ENCODE measurements around the gene GNA14. TPM values are rescaled to one million over a fixed set of nuclear protein-coding genes. Genes with fewer than 3 reads are reported as not detected.

The GNA14 gene
- total and polyA plus RNA-seq, 7 donors: 0.31 to 1.1 (median 0.47) TPM

GRCh38 chr9:77391834-77392233 lies 256.3 kb downstream of the GNA14 start:
- intact Hi-C loops (cut with DNase I): no loop called here
- no peak for TF ChIP-seq CTCF (IDR thresholded peaks at IDR 0.05)
- ATAC-seq (no peak), DNase-seq (no peak)
- 93 to 94% (median 94%) methylated on average over 3 of the region's 3 CpGs for WGBS, 3 donors
- Histone ChIP-seq H3K27ac (no peak overlapping the region), H3K27me3 (ENCODE audit: insufficient read depth in 3 of 3, low read length in 2 of 3) (no peaks in the 10 kb centered on the region), H3K9me3 (no peaks in the 10 kb centered on the region), H3K36me3 (ENCODE audit: insufficient read depth in 1 of 2, low read depth in 1 of 2) (peaks cover 0 to 12% of the 10 kb centered on the region in 2 donors), H3K4me1 (no peaks in the 10 kb centered on the region), H3K4me3 (no peak overlapping the region)

- intact Hi-C loops (cut with DNase I): no loop called here
- Histone ChIP-seq H3K36me3 (ENCODE audit: insufficient read depth in 1 of 2, low read depth in 1 of 2) (peaks cover 0 to 37% of the 10 kb centered on the region in 2 donors), H3K4me3 (no peak overlapping the region), H3K27ac (no peak overlapping the region), H3K4me1 (no peaks in the 10 kb centered on the region), H3K27me3 (ENCODE audit: insufficient read depth in 3 of 3, low read length in 2 of 3) (no peaks in the 10 kb centered on the region), H3K9me3 (no peaks in the 10 kb centered on the region)
- no peak for DNase-seq
- no peak for ATAC-seq
- 40 to 48% (median 43%) methylated on average over 1 of the region's 1 CpG for WGBS, 3 donors
- TF ChIP-seq CTCF (IDR thresholded peaks at IDR 0.05): no peak
Measured at GRCh38 chr9:77386187-77386586, 261.9 kb downstream of the GNA14 start.

GRCh38 chr9:77384406-77384805 lies 263.7 kb downstream of the GNA14 start:
- no peak for TF ChIP-seq CTCF (IDR thresholded peaks at IDR 0.05)
- H3K27me3 ChIP-seq (ENCODE audit: insufficient read depth in 3 of 3, low read length in 2 of 3): no peaks in the 10 kb centered on the region
- ATAC-seq (no peak), DNase-seq (no peak)
- H3K36me3 ChIP-seq (ENCODE audit: insufficient read depth in 1 of 2, low read depth in 1 of 2): peaks cover 0 to 28% of the 10 kb centered on the region in 2 donors
- no peak overlapping the region for H3K27ac ChIP-seq
- H3K4me1 ChIP-seq: no peaks in the 10 kb centered on the region
- no peak overlapping the region for H3K4me3 ChIP-seq
- H3K9me3 ChIP-seq: no peaks in the 10 kb centered on the region
- intact Hi-C loops (cut with DNase I): no loop called here

- DNase-seq (no peak), ATAC-seq (no peak)
- Histone ChIP-seq H3K4me1 (no peaks in the 10 kb centered on the region), H3K4me3 (no peak overlapping the region), H3K36me3 (ENCODE audit: insufficient read depth in 1 of 2, low read depth in 1 of 2) (peaks cover 3 to 7% of the 10 kb centered on the region in 2 donors), H3K9me3 (no peaks in the 10 kb centered on the region), H3K27me3 (ENCODE audit: insufficient read depth in 3 of 3, low read length in 2 of 3) (no peaks in the 10 kb centered on the region), H3K27ac (no peak overlapping the region)
- TF ChIP-seq CTCF (IDR thresholded peaks at IDR 0.05): no peak
- intact Hi-C loops (cut with DNase I): loop anchor here in 1 of 2 donors (5.0 kb wide), 1 partner anchor 54 kb away; no protein-coding TSS in a partner anchor
- WGBS, 3 donors: 91 to 93% (median 92%) methylated on average over 6 of the region's 6 CpGs
Measured at GRCh38 chr9:77375956-77376532, 272.1 kb downstream of the GNA14 start.

DNA sequence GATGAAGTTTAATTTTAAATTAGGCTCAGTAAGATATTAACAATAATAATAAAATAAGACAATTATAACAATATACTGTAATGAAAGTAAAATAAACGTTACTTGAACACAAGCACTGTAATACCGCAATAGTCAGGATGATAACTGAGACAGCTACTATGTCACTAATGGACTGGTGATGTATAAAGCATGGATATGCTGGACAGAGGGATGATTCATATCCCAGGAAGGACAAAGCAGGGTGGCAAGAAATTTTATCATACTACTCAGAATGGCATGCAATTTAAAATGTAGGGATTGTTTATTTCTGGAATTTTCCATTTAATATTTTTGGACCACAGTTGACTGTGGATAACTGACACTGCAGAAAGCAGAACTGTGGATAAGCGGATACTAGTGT lies 273.9 kb downstream of the GNA14 start:
- no peaks in the 10 kb centered on the region for H3K27me3 ChIP-seq (ENCODE audit: insufficient read depth in 3 of 3, low read length in 2 of 3)
- no peak for ATAC-seq

More for the DNA sequence above, 273.9 kb downstream of the GNA14 start:
- peaks cover 3 to 25% of the 10 kb centered on the region in 2 donors for H3K36me3 ChIP-seq (ENCODE audit: insufficient read depth in 1 of 2, low read depth in 1 of 2)
- intact Hi-C loops (cut with DNase I): no loop called here
- H3K9me3 ChIP-seq: no peaks in the 10 kb centered on the region
- H3K4me1 ChIP-seq: no peaks in the 10 kb centered on the region
- no peak overlapping the region for H3K27ac ChIP-seq
- 95 to 98% (median 98%) methylated on average over 3 of the region's 3 CpGs for WGBS, 3 donors
- no peak overlapping the region for H3K4me3 ChIP-seq
- TF ChIP-seq CTCF (IDR thresholded peaks at IDR 0.05): no peak
- DNase-seq: no peak
